Trophoblast cell (in vitro differentiated cells and primary cell): ENCODE measurements around the gene RNF11.

ENCODE experiments used
- DNase-seq, 2 donors: peaks; one replicate each; pipeline ENCODE4 v3.0.0-alpha.2; 2016
- H2AFZ ChIP-seq: 2 replicates; pipeline ENCODE4 v1.6.1; 2013; ENCODE audit warnings: low read length, moderate library complexity, mild to moderate bottlenecking; ENCODE audit not compliant: insufficient read depth, poor library complexity
- H2AK5ac ChIP-seq: 2 replicates; pipeline ENCODE4 v1.6.1; 2013; ENCODE audit warnings: mild to moderate bottlenecking, low read length
- H2BK120ac ChIP-seq: 2 replicates; pipeline ENCODE4 v1.6.1; 2013; ENCODE audit warnings: low read length, mild to moderate bottlenecking, moderate library complexity; ENCODE audit not compliant: insufficient read depth, poor library complexity
- H2BK12ac ChIP-seq: 2 replicates; pipeline ENCODE4 v1.6.1; 2013; ENCODE audit warnings: mild to moderate bottlenecking, low read length, moderate library complexity
- H2BK5ac ChIP-seq: 2 replicates; pipeline ENCODE4 v1.6.1; 2013; ENCODE audit warnings: low read length, low read depth, moderate library complexity, mild to moderate bottlenecking; ENCODE audit not compliant: poor library complexity
- H3K14ac ChIP-seq: 2 replicates; pipeline ENCODE4 v1.6.1; 2013; ENCODE audit warnings: mild to moderate bottlenecking, low read length
- H3K18ac ChIP-seq: 2 replicates; pipeline ENCODE4 v1.6.1; 2013; ENCODE audit warnings: mild to moderate bottlenecking, low read length
- H3K23ac ChIP-seq: 2 replicates; pipeline ENCODE4 v1.6.1; 2013; ENCODE audit warnings: low read length
- H3K27ac ChIP-seq: 2 replicates; pipeline ENCODE4 v1.5.1; 2013; ENCODE audit warnings: low read depth, mild to moderate bottlenecking, inconsistent platforms, low read length, moderate library complexity
- H3K27me3 ChIP-seq: 2 replicates; pipeline ENCODE4 v1.6.1; 2013; ENCODE audit warnings: inconsistent platforms, mild to moderate bottlenecking, low read length, moderate library complexity; ENCODE audit not compliant: insufficient read depth
- H3K36me3 ChIP-seq, 2 experiments: 1 replicate in 1 of 2; 2 replicates in 1 of 2; pipeline ENCODE4 v1.6.1; 2013; ENCODE audit warnings: low read length in 2 of 2, mild to moderate bottlenecking in 2 of 2, moderate library complexity in 1 of 2; ENCODE audit not compliant: insufficient read depth in 2 of 2, control insufficient read depth in 1 of 2
- H3K4ac ChIP-seq: 2 replicates; pipeline ENCODE4 v1.6.1; 2013; ENCODE audit warnings: low read depth, mild to moderate bottlenecking, low read length, moderate library complexity
- H3K4me1 ChIP-seq, 2 experiments: 1 replicate in 1 of 2; 2 replicates in 1 of 2; pipeline ENCODE4 v1.6.1; 2013; ENCODE audit warnings: low read length in 2 of 2, mild to moderate bottlenecking in 2 of 2, moderate library complexity in 1 of 2; ENCODE audit not compliant: insufficient read depth in 2 of 2, control insufficient read depth in 1 of 2
- H3K4me2 ChIP-seq: 2 replicates; pipeline ENCODE4 v1.6.1; 2013; ENCODE audit warnings: inconsistent platforms, mild to moderate bottlenecking, low read length, moderate library complexity
- H3K4me3 ChIP-seq: 2 replicates; pipeline ENCODE4 v1.5.1; 2013; ENCODE audit warnings: mild to moderate bottlenecking, low read depth, low read length, inconsistent platforms
- H3K79me1 ChIP-seq: one replicate; pipeline ENCODE4 v1.6.1; 2013; ENCODE audit warnings: low read length
- H3K79me2 ChIP-seq: 2 replicates; pipeline ENCODE4 v1.6.1; 2013; ENCODE audit warnings: low read length, mild to moderate bottlenecking; ENCODE audit not compliant: control insufficient read depth, insufficient read depth, poor library complexity
- H3K9ac ChIP-seq: 2 replicates; pipeline ENCODE4 v1.6.1; 2013; ENCODE audit warnings: mild to moderate bottlenecking, low read length
- H3K9me3 ChIP-seq: 2 replicates; pipeline ENCODE4 v1.6.1; 2013; ENCODE audit warnings: low read depth, mild to moderate bottlenecking, control low read depth, inconsistent platforms, low read length; ENCODE audit not compliant: insufficient read depth
- H4K12ac ChIP-seq: 2 replicates; pipeline ENCODE4 v1.6.1; 2013; ENCODE audit warnings: low read depth, mild to moderate bottlenecking, low read length, moderate library complexity
- H4K8ac ChIP-seq: 2 replicates; pipeline ENCODE4 v1.6.1; 2013; ENCODE audit warnings: low read depth, mild to moderate bottlenecking, low read length, moderate library complexity
- H4K91ac ChIP-seq: one replicate; pipeline ENCODE4 v1.6.1; 2013; ENCODE audit warnings: low read depth, mild to moderate bottlenecking, low read length, moderate library complexity
- WGBS: extraction: QIAGEN DNeasy Blood & Tissue Kit; methylation state at CpG from one replicate; pipeline ENCODE4 v1.1.7; 2013; ENCODE audit warnings: missing lambda C conversion rate; ENCODE audit not compliant: insufficient read length, insufficient coverage; ENCODE audit errors: extremely low coverage; 5-methylcytosine and 5-hydroxymethylcytosine counted together

The RNF11 gene

DNA sequence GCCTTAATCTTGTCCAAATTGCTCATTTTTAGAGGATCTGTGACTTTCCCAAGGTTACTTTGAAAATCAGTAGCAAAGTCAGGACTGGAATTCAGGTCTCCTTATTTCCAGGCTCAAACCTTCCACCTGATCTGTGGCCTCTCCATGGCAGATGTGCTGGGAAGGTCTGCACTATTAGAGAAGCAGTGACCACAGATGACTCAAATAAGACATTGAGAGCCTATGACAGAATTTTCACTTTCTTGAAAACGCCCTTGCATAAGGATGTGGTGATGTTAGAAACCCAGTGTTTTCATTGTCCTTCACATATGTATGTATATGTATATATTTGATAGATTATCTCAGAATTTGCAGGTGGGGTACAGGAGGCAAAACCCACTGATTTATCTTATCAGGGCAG lies 49.0 kb downstream of the RNF11 start:
- Histone ChIP-seq H2BK5ac (no peak overlapping the region), H4K8ac (no peak overlapping the region), H3K79me1 (no peaks in the 10 kb centered on the region), H3K4me1 (no peaks in the 10 kb centered on the region), H4K91ac (no peak overlapping the region), H2AK5ac (no peak overlapping the region), H3K4me3 (no peak overlapping the region), H3K4me2 (no peak overlapping the region), H3K9ac (no peak overlapping the region), H3K27me3 (no peaks in the 10 kb centered on the region), H2AFZ (no peak overlapping the region), H3K18ac (no peak overlapping the region), H3K4ac (no peak overlapping the region), H2BK120ac (no peak overlapping the region), H3K14ac (no peak overlapping the region), H3K27ac (no peak overlapping the region), H3K23ac (no peak overlapping the region), H4K12ac (no peak overlapping the region), H3K9me3 (peaks cover 4% of the 10 kb centered on the region), H3K79me2 (no peaks in the 10 kb centered on the region), H2BK12ac (no peak overlapping the region), H3K36me3 (peaks cover 2 to 9% of the 10 kb centered on the region in 2 experiments)
- no CpG with 5 or more reads among the region's 1 CpG for WGBS
- no peak for DNase-seq

DNA sequence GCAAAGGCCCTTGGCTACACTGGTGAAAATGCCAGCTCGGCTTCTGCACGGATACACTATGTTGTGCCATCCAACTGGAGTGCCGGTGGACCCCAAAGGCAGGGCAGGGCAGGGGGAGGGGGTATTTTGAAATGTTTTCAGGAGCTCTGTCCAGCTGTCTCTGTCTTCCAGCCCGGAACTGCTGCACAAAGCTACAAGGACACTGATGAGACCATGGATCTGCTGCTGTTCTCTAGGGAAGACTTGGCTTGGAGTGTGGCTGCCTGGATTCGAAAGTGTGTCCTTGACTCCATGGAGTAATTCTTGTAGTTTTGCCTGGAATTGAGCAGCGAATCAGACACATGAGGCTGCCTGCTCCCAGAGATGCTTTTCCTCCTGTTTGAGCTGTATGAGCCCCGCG lies 51.9 kb downstream of the RNF11 start:
- no peaks in the 10 kb centered on the region for H3K79me2 ChIP-seq
- no peak overlapping the region for H2AK5ac ChIP-seq
- peaks cover 4% of the 10 kb centered on the region for H3K9me3 ChIP-seq
- no peak overlapping the region for H4K8ac ChIP-seq
- no CpG with 5 or more reads among the region's 8 CpGs for WGBS
- H3K4me3 ChIP-seq: no peak overlapping the region
- H3K36me3 ChIP-seq: peaks cover 2 to 4% of the 10 kb centered on the region in 2 experiments
- no peaks in the 10 kb centered on the region for H3K27me3 ChIP-seq
- no peak overlapping the region for H2AFZ ChIP-seq
- no peak overlapping the region for H4K12ac ChIP-seq
- DNase-seq: no peak
- H3K18ac ChIP-seq: no peak overlapping the region
- H2BK5ac ChIP-seq: no peak overlapping the region
- H3K27ac ChIP-seq: no peak overlapping the region
- H3K9ac ChIP-seq: no peak overlapping the region
- H3K23ac ChIP-seq: no peak overlapping the region
- no peaks in the 10 kb centered on the region for H3K79me1 ChIP-seq
- H2BK120ac ChIP-seq: no peak overlapping the region
- H3K14ac ChIP-seq: no peak overlapping the region
- H3K4me1 ChIP-seq: no peaks in the 10 kb centered on the region
- no peak overlapping the region for H3K4me2 ChIP-seq
- H4K91ac ChIP-seq: no peak overlapping the region
- no peak overlapping the region for H3K4ac ChIP-seq
- no peak overlapping the region for H2BK12ac ChIP-seq

DNA sequence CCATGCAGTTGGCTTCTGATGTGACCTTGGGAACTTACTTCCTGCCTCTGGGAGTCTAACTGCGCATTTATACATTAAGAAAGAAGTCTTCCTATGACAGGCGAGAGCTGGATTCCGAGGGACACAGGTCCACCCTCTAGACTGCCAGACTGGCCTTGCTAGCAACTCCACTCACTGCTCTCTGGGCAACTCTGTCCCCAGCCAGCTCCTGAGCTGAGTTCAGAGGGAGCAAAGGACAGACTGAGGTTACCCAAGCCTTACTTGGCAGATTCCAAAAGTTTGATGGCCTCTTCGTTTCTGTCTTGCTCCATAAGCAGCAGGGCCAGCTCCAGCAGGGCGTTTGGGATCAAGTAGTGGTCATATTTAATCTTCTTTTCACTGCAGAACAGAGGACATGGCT lies 52.5 kb downstream of the RNF11 start:
- Histone ChIP-seq H3K4me1 (no peaks in the 10 kb centered on the region), H3K4ac (no peak overlapping the region), H3K4me3 (no peak overlapping the region), H2BK5ac (no peak overlapping the region), H2AFZ (no peak overlapping the region), H3K23ac (no peak overlapping the region), H3K36me3 (peaks cover 2 to 4% of the 10 kb centered on the region in 2 experiments), H3K14ac (no peak overlapping the region), H2BK120ac (no peak overlapping the region), H2BK12ac (no peak overlapping the region), H3K18ac (no peak overlapping the region), H2AK5ac (no peak overlapping the region), H3K79me2 (no peaks in the 10 kb centered on the region), H3K4me2 (no peak overlapping the region), H3K27ac (no peak overlapping the region), H3K79me1 (no peaks in the 10 kb centered on the region), H3K27me3 (no peaks in the 10 kb centered on the region), H4K8ac (no peak overlapping the region), H3K9ac (no peak overlapping the region), H4K91ac (no peak overlapping the region), H3K9me3 (peaks cover 4% of the 10 kb centered on the region), H4K12ac (no peak overlapping the region)
- no peak for DNase-seq
- no CpG with 5 or more reads among the region's 5 CpGs for WGBS

DNA sequence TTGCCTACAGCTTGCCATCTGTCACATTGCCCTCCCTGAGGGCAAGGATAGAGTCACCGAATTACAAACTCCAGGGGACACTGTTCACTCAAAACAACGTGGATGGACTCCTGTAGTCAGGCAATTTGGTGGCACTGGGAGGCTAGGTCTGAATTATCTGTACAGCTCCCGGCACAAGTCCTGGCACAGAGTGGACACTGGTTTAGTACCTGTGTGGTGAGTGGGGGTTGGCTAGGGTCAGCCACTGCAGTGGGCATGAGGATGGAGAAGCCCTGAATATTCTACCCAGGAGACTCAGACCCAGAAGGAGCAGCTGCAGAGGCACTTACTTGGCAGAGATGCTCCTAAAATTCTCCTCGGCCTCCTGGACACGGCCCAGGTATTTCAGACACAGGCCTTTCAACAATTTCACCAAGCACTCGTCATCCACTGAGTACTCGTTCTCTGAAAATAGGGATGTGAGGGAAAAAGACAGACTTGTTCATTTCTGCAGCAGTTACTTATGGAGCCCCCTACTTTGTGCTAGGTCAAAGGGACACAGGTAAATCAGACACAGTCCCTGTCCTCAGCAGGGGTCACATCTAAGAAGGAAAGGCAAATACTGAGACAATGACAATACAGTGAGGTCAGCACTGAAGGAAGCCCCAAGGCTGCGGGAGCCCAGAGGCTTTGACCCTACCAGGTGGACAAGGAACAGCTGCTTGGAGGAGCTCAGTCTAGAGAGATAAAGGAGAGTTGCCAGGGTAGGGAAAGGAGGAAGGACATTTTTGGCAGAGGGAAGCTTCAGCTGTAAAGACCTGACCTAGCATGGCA lies 53.8 kb downstream of the RNF11 start:
- no peak overlapping the region for H3K4me2 ChIP-seq
- no peak overlapping the region for H2AK5ac ChIP-seq
- H4K8ac ChIP-seq: no peak overlapping the region
- H3K27me3 ChIP-seq: no peaks in the 10 kb centered on the region
- no peak overlapping the region for H4K12ac ChIP-seq
- H3K14ac ChIP-seq: no peak overlapping the region
- H4K91ac ChIP-seq: no peak overlapping the region
- H2BK120ac ChIP-seq: no peak overlapping the region
- no peak overlapping the region for H2BK12ac ChIP-seq
- no peak overlapping the region for H3K4me3 ChIP-seq
- peaks cover 2 to 4% of the 10 kb centered on the region in 2 experiments for H3K36me3 ChIP-seq
- H3K18ac ChIP-seq: no peak overlapping the region
- no peaks in the 10 kb centered on the region for H3K79me1 ChIP-seq
- H3K9ac ChIP-seq: no peak overlapping the region
- H2AFZ ChIP-seq: no peak overlapping the region
- peak in 1 of 2 donors; percentile 26 for DNase-seq
- H3K4me1 ChIP-seq: no peaks in the 10 kb centered on the region
- no CpG with 5 or more reads among the region's 8 CpGs for WGBS
- peaks cover 4% of the 10 kb centered on the region for H3K9me3 ChIP-seq
- H3K23ac ChIP-seq: no peak overlapping the region
- H2BK5ac ChIP-seq: no peak overlapping the region
- H3K4ac ChIP-seq: no peak overlapping the region
- no peaks in the 10 kb centered on the region for H3K79me2 ChIP-seq
- no peak overlapping the region for H3K27ac ChIP-seq
